IMR-90 (cell line): ENCODE data around the gene POMGNT1.

ENCODE experiments used
- CEBPB ChIP-seq: IDR thresholded peaks from 2 replicates; pipeline ENCODE4 v1.6.1; 2012; ENCODE audit warnings: low read depth, low read length, improper control_type of control experiment
- ELK1 ChIP-seq: fragments of 150-350 bp; IDR thresholded peaks from 2 replicates; pipeline ENCODE4 v1.6.1; 2016; ENCODE audit warnings: low read depth, mild to moderate bottlenecking, low read length, moderate library complexity, borderline replicate concordance
- FOS ChIP-seq: fragments of 150-350 bp; IDR thresholded peaks from 2 replicates; pipeline ENCODE4 v1.6.1; 2016; ENCODE audit warnings: low read depth, low read length
- POLR2A ChIP-seq: IDR thresholded peaks from 2 replicates; pipeline ENCODE4 v1.6.1; 2012; ENCODE audit warnings: mild to moderate bottlenecking, low read depth, low read length
- RCOR1 ChIP-seq: IDR thresholded peaks from 2 replicates; pipeline ENCODE4 v1.6.1; 2012; ENCODE audit warnings: mild to moderate bottlenecking, low read length, improper control_type of control experiment; ENCODE audit not compliant: insufficient replicate concordance
- RFX5 ChIP-seq: IDR thresholded peaks from 2 replicates; pipeline ENCODE4 v1.8.0; 2012; ENCODE audit warnings: low read depth, mild to moderate bottlenecking, low read length, moderate library complexity
- USF2 ChIP-seq: fragments of 150-350 bp; IDR thresholded peaks from 2 replicates; pipeline ENCODE4 v1.6.1; 2017; ENCODE audit warnings: mild to moderate bottlenecking, antibody characterized with exemption, low read length, low read depth
- TF ChIP-seq, protein P1 (sequence below): conservative IDR thresholded peaks from 2 replicates; pipeline ENCODE4 v1.5.1; 2012; ENCODE audit warnings: mild to moderate bottlenecking, low read depth, low read length, improper control_type of control experiment

- no peak for TF ChIP-seq USF2
- no peak for TF ChIP-seq FOS
- TF ChIP-seq, protein P1, sequence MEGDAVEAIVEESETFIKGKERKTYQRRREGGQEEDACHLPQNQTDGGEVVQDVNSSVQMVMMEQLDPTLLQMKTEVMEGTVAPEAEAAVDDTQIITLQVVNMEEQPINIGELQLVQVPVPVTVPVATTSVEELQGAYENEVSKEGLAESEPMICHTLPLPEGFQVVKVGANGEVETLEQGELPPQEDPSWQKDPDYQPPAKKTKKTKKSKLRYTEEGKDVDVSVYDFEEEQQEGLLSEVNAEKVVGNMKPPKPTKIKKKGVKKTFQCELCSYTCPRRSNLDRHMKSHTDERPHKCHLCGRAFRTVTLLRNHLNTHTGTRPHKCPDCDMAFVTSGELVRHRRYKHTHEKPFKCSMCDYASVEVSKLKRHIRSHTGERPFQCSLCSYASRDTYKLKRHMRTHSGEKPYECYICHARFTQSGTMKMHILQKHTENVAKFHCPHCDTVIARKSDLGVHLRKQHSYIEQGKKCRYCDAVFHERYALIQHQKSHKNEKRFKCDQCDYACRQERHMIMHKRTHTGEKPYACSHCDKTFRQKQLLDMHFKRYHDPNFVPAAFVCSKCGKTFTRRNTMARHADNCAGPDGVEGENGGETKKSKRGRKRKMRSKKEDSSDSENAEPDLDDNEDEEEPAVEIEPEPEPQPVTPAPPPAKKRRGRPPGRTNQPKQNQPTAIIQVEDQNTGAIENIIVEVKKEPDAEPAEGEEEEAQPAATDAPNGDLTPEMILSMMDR = no peak
- no peak for TF ChIP-seq POLR2A
- no peak for TF ChIP-seq CEBPB
- no peak for TF ChIP-seq RFX5
- TF ChIP-seq ELK1 = no peak
- no peak for TF ChIP-seq RCOR1
Measured at GRCh38 chr1:46172321-46172720, 25.9 kb downstream of the POMGNT1 start.
